ENCODE results near the gene MAP3K1. TPM values are rescaled to one million over a fixed set of nuclear protein-coding genes. Genes with fewer than 3 reads are reported as not detected.

The MAP3K1 gene
- total RNA-seq, 1 donor from 2014 or later, result 27.5 TPM

- H3K4me3 Mint-ChIP-seq (ENCODE audit: unreplicated experiment), result no peak overlapping the region
- H3K9me3 Mint-ChIP-seq (ENCODE audit: unreplicated experiment), result no peaks in the 10 kb centered on the region
- peaks cover 8% of the 10 kb centered on the region for H3K36me3 Mint-ChIP-seq (ENCODE audit: low read depth, unreplicated experiment)
- DNase-seq (ENCODE audit: low spot score), result no peak
- H3K27ac Mint-ChIP-seq (ENCODE audit: unreplicated experiment), result peak overlapping the region; percentile 24
- TF ChIP-seq CTCF (IDR thresholded peaks at IDR 0.05; ENCODE audit: unreplicated experiment), result no peak
- peaks cover 2% of the 10 kb centered on the region for H3K27me3 Mint-ChIP-seq (ENCODE audit: unreplicated experiment)
- H3K4me1 Mint-ChIP-seq (ENCODE audit: unreplicated experiment), result no peaks in the 10 kb centered on the region
Measured at GRCh38 chr5:56917534-56917933, 102.2 kb downstream of the MAP3K1 start.

- Mint-ChIP-seq H3K27ac (ENCODE audit: unreplicated experiment) (peak overlapping the region; percentile 24), H3K9me3 (ENCODE audit: unreplicated experiment) (no peaks in the 10 kb centered on the region)
Measured at GRCh38 chr5:56918054-56918453, 102.7 kb downstream of the MAP3K1 start.

GRCh38 chr5:56919942-56920662 lies 104.8 kb downstream of the MAP3K1 start:
- Mint-ChIP-seq H3K4me1 (ENCODE audit: unreplicated experiment) (no peaks in the 10 kb centered on the region), H3K9me3 (ENCODE audit: unreplicated experiment) (no peaks in the 10 kb centered on the region), H3K27ac (ENCODE audit: unreplicated experiment) (no peak overlapping the region), H3K36me3 (ENCODE audit: low read depth, unreplicated experiment) (peaks cover 26% of the 10 kb centered on the region), H3K27me3 (ENCODE audit: unreplicated experiment) (peaks cover 4% of the 10 kb centered on the region), H3K4me3 (ENCODE audit: unreplicated experiment) (no peak overlapping the region)
- DNase-seq (ENCODE audit: low spot score), result no peak
- no peak for TF ChIP-seq CTCF (IDR thresholded peaks at IDR 0.05; ENCODE audit: unreplicated experiment)

More at GRCh38 chr5:56918054-56918453, 102.7 kb downstream of the MAP3K1 start:
- no peaks in the 10 kb centered on the region for H3K4me1 Mint-ChIP-seq (ENCODE audit: unreplicated experiment)
- no peak for DNase-seq (ENCODE audit: low spot score)
- TF ChIP-seq CTCF (IDR thresholded peaks at IDR 0.05; ENCODE audit: unreplicated experiment), result no peak
- peaks cover 2% of the 10 kb centered on the region for H3K27me3 Mint-ChIP-seq (ENCODE audit: unreplicated experiment)
- H3K36me3 Mint-ChIP-seq (ENCODE audit: low read depth, unreplicated experiment), result peaks cover 13% of the 10 kb centered on the region
- H3K4me3 Mint-ChIP-seq (ENCODE audit: unreplicated experiment), result no peak overlapping the region

- TF ChIP-seq CTCF (IDR thresholded peaks at IDR 0.05; ENCODE audit: unreplicated experiment), result no peak
- no peak for DNase-seq (ENCODE audit: low spot score)
- Mint-ChIP-seq H3K4me1 (ENCODE audit: unreplicated experiment) (no peaks in the 10 kb centered on the region), H3K9me3 (ENCODE audit: unreplicated experiment) (no peaks in the 10 kb centered on the region), H3K4me3 (ENCODE audit: unreplicated experiment) (no peak overlapping the region), H3K27me3 (ENCODE audit: unreplicated experiment) (peaks cover 4% of the 10 kb centered on the region), H3K36me3 (ENCODE audit: low read depth, unreplicated experiment) (peaks cover 42% of the 10 kb centered on the region), H3K27ac (ENCODE audit: unreplicated experiment) (no peak overlapping the region)
Measured at GRCh38 chr5:56922922-56923321, 107.6 kb downstream of the MAP3K1 start.

GRCh38 chr5:56934325-56934724 lies 119.0 kb downstream of the MAP3K1 start:
- H3K4me3 Mint-ChIP-seq (ENCODE audit: unreplicated experiment), result no peak overlapping the region
- no peaks in the 10 kb centered on the region for H3K9me3 Mint-ChIP-seq (ENCODE audit: unreplicated experiment)
- no peak for DNase-seq (ENCODE audit: low spot score)
- H3K36me3 Mint-ChIP-seq (ENCODE audit: low read depth, unreplicated experiment), result peaks cover 7% of the 10 kb centered on the region
- no peaks in the 10 kb centered on the region for H3K4me1 Mint-ChIP-seq (ENCODE audit: unreplicated experiment)
- TF ChIP-seq CTCF (IDR thresholded peaks at IDR 0.05; ENCODE audit: unreplicated experiment), result no peak
- H3K27ac Mint-ChIP-seq (ENCODE audit: unreplicated experiment), result no peak overlapping the region
- no peaks in the 10 kb centered on the region for H3K27me3 Mint-ChIP-seq (ENCODE audit: unreplicated experiment)

Data from endothelial cell (in vitro differentiated cells).